K562 (cell line): Measurements from ENCODE around the gene LRP6. TPM values are rescaled to one million over a fixed set of nuclear protein-coding genes. Genes with fewer than 3 reads are reported as not detected.

Experiments
- ATAC-seq: fragments of 200-7000 bp; cut with Tn5 transposase; 3 replicates; pipeline ENCODE4 v1.9.1; 2020; ENCODE audit warnings: moderate library complexity
- BruUV-seq: library from RNA; stranded (reverse); fragments of 400-500 nt; replicated peaks from 2 replicates; lab custom pipeline; 2021; lab: Mats Ljungman, UMichigan
- CTCF ChIA-PET: fragments of 300-600 bp; formaldehyde crosslinking; extraction: SDS; loops from one replicate; lab custom pipeline; 2021; ENCODE audit warnings: low intra/inter-chr PET ratio; lab: Yijun Ruan, JAX
- POLR2A ChIA-PET: fragments of 300-600, 350-650 bp; sonication (Branson Sonifier 250); formaldehyde crosslinking; extraction: SDS; loops from one replicate; lab custom pipeline; 2021; ENCODE audit warnings: antibody characterized with exemption, inconsistent platforms; lab: Yijun Ruan, JAX
- DNase-seq, 4 experiments: peaks; one replicate each; pipeline versions ENCODE4 v3.0.0 to v3.0.0-alpha.2; 2011 to 2018; ENCODE audit warnings: low spot score in 3 of 4, mixed read lengths in 3 of 4; ENCODE audit errors: extremely low read depth in 1 of 4
- FAIRE-seq: peaks from 2 replicates; lab custom pipeline; 2011; peaks lifted over from hg19 to GRCh38; lab: Jason Lieb, UNC
- H2AFZ ChIP-seq: 2 replicates; pipeline ENCODE4 v1.6.0; 2011; ENCODE audit warnings: low read depth, low read length, control low read depth, inconsistent platforms
- H3K27ac ChIP-seq: fragments of 200-600 bp; 3 replicates; pipeline ENCODE4 v1.8.0; 2011; ENCODE audit warnings: low read depth, mild to moderate bottlenecking, control low read depth, inconsistent platforms, low read length, moderate library complexity, mixed read lengths; ENCODE audit errors: extremely low read depth
- H3K27me3 ChIP-seq, 2 experiments: fragments of 300-600 bp in 1 of 2; 2 replicates in 1 of 2; 3 replicates in 1 of 2; pipeline versions ENCODE4 v1.6.0 to v1.8.0; 2011; ENCODE audit warnings: inconsistent platforms in 2 of 2, low read length in 2 of 2, mild to moderate bottlenecking in 1 of 2, mixed read lengths in 1 of 2, moderate library complexity in 1 of 2; ENCODE audit not compliant: control insufficient read depth in 2 of 2, insufficient read depth in 2 of 2
- H3K36me3 ChIP-seq: fragments of 300-600 bp; 3 replicates; pipeline ENCODE4 v1.8.0; 2011; ENCODE audit warnings: mild to moderate bottlenecking, low read length, inconsistent platforms; ENCODE audit not compliant: control insufficient read depth, insufficient read depth
- H3K4me1 ChIP-seq, 2 experiments: fragments of 200-600 bp in 1 of 2; replicated peaks in 1 of 2; 2 replicates in 1 of 2; 3 replicates in 1 of 2; pipeline versions ENCODE4 v1.5.1 to v1.8.0; 2011; ENCODE audit warnings: inconsistent platforms in 2 of 2, low read length in 2 of 2, mild to moderate bottlenecking in 1 of 2, mixed read lengths in 1 of 2, moderate library complexity in 1 of 2; ENCODE audit not compliant: control insufficient read depth in 2 of 2, insufficient read depth in 2 of 2
- H3K4me2 ChIP-seq: 2 replicates; pipeline ENCODE4 v1.6.1; 2011; ENCODE audit warnings: low read length, control low read depth, inconsistent platforms, mixed read lengths; ENCODE audit not compliant: insufficient read depth
- H3K4me3 ChIP-seq: fragments of 200-600 bp; sonication (generic), shearing (Covaris generic); 2 replicates; pipeline ENCODE4 v1.5.1; 2016; ENCODE audit warnings: control low read depth, inconsistent platforms
- H3K79me2 ChIP-seq: fragments of 200-600 bp; 3 replicates; pipeline ENCODE4 v1.8.0; 2011; ENCODE audit warnings: low read length, inconsistent platforms; ENCODE audit not compliant: control insufficient read depth, insufficient read depth
- H3K9ac ChIP-seq, 2 experiments: 2 replicates each; pipeline versions ENCODE4 v1.6.0 to v1.6.1; 2011; ENCODE audit warnings: low read depth in 2 of 2, low read length in 2 of 2, control low read depth in 1 of 2, inconsistent platforms in 1 of 2, mild to moderate bottlenecking in 1 of 2, mixed read lengths in 1 of 2; ENCODE audit not compliant: insufficient read depth in 1 of 2
- H3K9me1 ChIP-seq: one replicate; pipeline ENCODE4 v1.6.0; 2011; ENCODE audit warnings: inconsistent platforms, mild to moderate bottlenecking, low read length, moderate library complexity; ENCODE audit not compliant: control insufficient read depth, insufficient read depth
- H3K9me3 ChIP-seq: replicated peaks from 2 replicates; pipeline ENCODE4 v1.5.1; 2011; ENCODE audit warnings: low read depth, low read length, inconsistent platforms; ENCODE audit not compliant: control insufficient read depth, insufficient read depth
- H4K20me1 ChIP-seq: replicated peaks from 2 replicates; pipeline ENCODE4 v1.6.1; 2011; ENCODE audit warnings: low read length, inconsistent platforms, mixed read lengths; ENCODE audit not compliant: control insufficient read depth, insufficient read depth
- BCLAF1 ChIP-seq, 2 experiments: fragments of 450-650 bp in 1 of 2; IDR thresholded peaks; 2 replicates each; pipeline ENCODE4 v1.6.1; 2011 to 2017; ENCODE audit warnings: low read depth in 2 of 2, antibody characterized with exemption in 1 of 2, borderline replicate concordance in 1 of 2, low read length in 1 of 2, mild to moderate bottlenecking in 1 of 2, mixed read lengths in 1 of 2; ENCODE audit not compliant: control insufficient read depth in 1 of 2
- ERF ChIP-seq: fragments of 450-650 bp; formaldehyde crosslinking; IDR thresholded peaks from 2 replicates; pipeline ENCODE4 v1.4.0; 2020; ENCODE audit warnings: mild to moderate bottlenecking, mixed read lengths
- HDGF ChIP-seq: fragments of 450-650 bp; IDR thresholded peaks from 2 replicates; pipeline ENCODE4 v1.6.1; 2016
- MAZ ChIP-seq, 2 experiments: fragments of 450-650 bp in 1 of 2; sonication (generic) in 1 of 2; formaldehyde crosslinking; IDR thresholded peaks in 1 of 2; conservative IDR thresholded peaks in 1 of 2; 2 replicates each; pipeline versions ENCODE4 v1.4.0 to v1.5.0; 2020; ENCODE audit warnings: mild to moderate bottlenecking in 1 of 2, missing genetic modification reagents in 1 of 2
- MCM7 ChIP-seq, 2 experiments: fragments of 450-650 bp; IDR thresholded peaks; 2 replicates each; pipeline ENCODE4 v1.6.1; 2016 to 2018
- NCOA4 ChIP-seq: fragments of 450-650 bp; IDR thresholded peaks from 2 replicates; pipeline ENCODE4 v1.6.1; 2018; ENCODE audit warnings: mild to moderate bottlenecking; ENCODE audit not compliant: partially characterized antibody
- NFIX ChIP-seq: fragments of 250-450 bp; sonication (Bioruptor Pico); IDR thresholded peaks from 2 replicates; pipeline ENCODE4 v1.4.0; 2020; ENCODE audit warnings: low read depth, mild to moderate bottlenecking, moderate library complexity
- OTX1 ChIP-seq: fragments of 450-650 bp; formaldehyde crosslinking; IDR thresholded peaks from 2 replicates; pipeline ENCODE4 v1.4.0; 2022; ENCODE audit warnings: mild to moderate bottlenecking
- PHB ChIP-seq: fragments of 250-450 bp; sonication (Bioruptor Pico); IDR thresholded peaks from 2 replicates; pipeline ENCODE4 v1.5.0; 2021
- SUPT5H ChIP-seq: fragments of 450-650 bp; IDR thresholded peaks from 2 replicates; pipeline ENCODE4 v1.6.1; 2016
- TAL1 ChIP-seq: fragments of 450-650 bp; IDR thresholded peaks from 2 replicates; pipeline ENCODE4 v1.6.1; 2016; ENCODE audit warnings: mild to moderate bottlenecking
- TCF7L2 ChIP-seq: fragments of 150-350 bp; IDR thresholded peaks from 2 replicates; pipeline ENCODE4 v1.6.1; 2016; ENCODE audit warnings: low read depth, mild to moderate bottlenecking, low read length, moderate library complexity
- ZNF583 ChIP-seq: fragments of 250-450 bp; sonication (Bioruptor Pico); IDR thresholded peaks from 2 replicates; pipeline ENCODE4 v1.4.0; 2020
- ZNF764 ChIP-seq: fragments of 250-450 bp; sonication (Bioruptor Pico); IDR thresholded peaks from 2 replicates; pipeline ENCODE4 v1.4.0; 2020; ENCODE audit warnings: low read depth, mild to moderate bottlenecking, moderate library complexity
- WGBS: fragments of 100-300 bp; shearing (Covaris generic); methylation state at CpG from one replicate; pipeline ENCODE4 v1.1.6; 2016; ENCODE audit warnings: low coverage, mixed read lengths; ENCODE audit not compliant: insufficient coverage; ENCODE audit errors: missing lambda C conversion rate; 5-methylcytosine and 5-hydroxymethylcytosine counted together
- in situ Hi-C: fragments of 300-500 bp; cut with MboI; formaldehyde crosslinking; loops from 4 replicates; pipeline ENCODE4 v1.15.0; 2018; ENCODE audit warnings: inconsistent platforms, mixed read lengths
- intact Hi-C: fragments of 100-400 bp; cut with micrococcal nuclease; formaldehyde crosslinking; loops from 2 replicates; pipeline ENCODE4 v1.14.2; 2022
- polyA plus RNA-seq, 8 experiments: library from polyadenylated mRNA; depleted of rRNA in 4 of 8; stranded (reverse) in 5 of 8; unstranded in 3 of 8; fragments of >200 nt; fragmentation: Nextera tagmentation in 2 of 8; fragmentation: Illumina TruSeq in 1 of 8; extraction: Ambion mirVana in 2 of 8; extraction: Trizol in 1 of 8; gene quantifications; 2 replicates each; pipeline versions ENCODE4 v1.2.1 to v1.2.3, GENCODE V29; 2011 to 2014; ENCODE audit warnings: inconsistent platforms in 1 of 8, missing spikeins in 1 of 8
- total RNA-seq, 7 experiments: library from RNA; depleted of rRNA in 6 of 7; stranded (reverse); fragments of >200 nt in 6 of 7; fragmentation: Illumina TruSeq in 2 of 7; extraction: Trizol in 2 of 7; gene quantifications; 2 replicates each; pipeline versions ENCODE4 v1.2.1 to v1.2.3, GENCODE V29; 2011 to 2021; ENCODE audit warnings: low replicate concordance in 1 of 7

Gene LRP6
- total and polyA plus RNA-seq, 9 of the 15 experiments (the other 6 are each of a cell fraction or from before 2014, with no cell fraction given) = 3.0 to 17.0 (median 10.8) TPM

DNA sequence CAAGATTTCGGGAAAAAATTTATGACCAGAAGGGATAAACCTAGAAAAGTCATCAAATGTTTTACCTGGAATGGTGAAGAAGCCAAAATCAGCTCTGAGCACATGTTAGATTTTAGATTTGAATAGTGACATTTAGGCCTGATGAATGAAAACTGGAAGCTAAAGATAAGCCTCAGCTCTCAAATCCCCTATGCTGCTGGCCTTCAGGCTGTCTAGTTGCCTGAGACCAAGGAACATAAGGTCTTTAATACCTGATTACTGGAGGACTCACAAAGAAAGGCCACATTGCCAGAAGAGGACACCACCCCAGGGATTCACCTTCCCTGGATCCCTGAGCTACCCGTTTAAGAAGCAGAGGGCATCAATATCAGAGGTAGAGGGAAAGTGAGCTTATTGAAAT lies 139.5 kb downstream of the LRP6 start (continued):
- TF ChIP-seq TAL1 = peak; percentile 75

DNA sequence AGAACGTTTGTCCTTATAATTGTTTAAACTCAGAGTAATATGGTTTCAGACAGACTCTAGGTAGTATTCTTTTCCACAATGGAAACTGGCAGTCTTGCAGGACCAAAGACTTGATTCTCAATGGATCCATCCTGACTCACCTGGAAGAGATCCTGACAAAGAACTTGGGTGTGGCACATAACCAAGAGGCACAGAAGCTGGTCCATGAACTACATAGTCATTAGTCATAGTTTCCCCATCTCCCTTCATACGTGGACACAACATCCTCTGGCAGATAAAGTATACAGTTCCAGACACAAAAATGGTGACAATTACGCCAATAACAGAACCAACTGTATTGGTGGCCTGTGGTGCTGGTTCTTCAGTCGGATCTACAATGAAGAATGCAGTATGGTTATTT lies 140.3 kb downstream of the LRP6 start:
- no peak for FAIRE-seq
- no TSS peak for BruUV-seq
- WGBS = 66% methylated on average over 4 of the region's 4 CpGs
- Histone ChIP-seq H4K20me1 (peaks cover 4% of the 10 kb centered on the region; the same call in 1 of the 2 replicates), H3K27me3 (no peaks in the 10 kb centered on the region), H3K36me3 (peaks cover 57% of the 10 kb centered on the region; the same call in 2 of the 3 replicates), H3K9me3 (no peaks in the 10 kb centered on the region), H3K4me1 (peaks cover 0 to 6% of the 10 kb centered on the region in 2 experiments; a peak in 1 of 5 replicates), H3K4me2 (no peak overlapping the region), H3K4me3 (no peak overlapping the region), H3K27ac (no peak overlapping the region), H3K79me2 (no peaks in the 10 kb centered on the region), H2AFZ (no peak overlapping the region), H3K9ac (no peak overlapping the region), H3K9me1 (no peaks in the 10 kb centered on the region)
- in situ Hi-C loops = no loop called here
- no peak for ATAC-seq
- ChIA-PET CTCF (no interaction called here), POLR2A (interaction anchor here (0.6 kb wide), 2 partner anchors 19 to 172 kb away, joined by 4 to 6 read pairs; no protein-coding TSS in a partner anchor)
- DNase-seq = no peak
- TF ChIP-seq ZNF764 (CRISPR knock-in tag) (no peak), NCOA4 (no peak), ZNF583 (CRISPR knock-in tag) (no peak), NFIX (CRISPR knock-in tag) (no peak), BCLAF1 (IDR thresholded peaks at IDR 0.05; ENCODE audit: borderline replicate concordance in 1 of 2, control insufficient read depth in 1 of 2, low read depth in 2 of 2, low read length in 1 of 2) (no peak), TCF7L2 (no peak), PHB (CRISPR knock-in tag) (no peak), ERF (CRISPR knock-in tag) (no peak), MCM7 (IDR thresholded peaks at IDR 0.05) (no peak), SUPT5H (no peak), OTX1 (no peak), HDGF (no peak), MAZ (CRISPR knock-in tag; conservative IDR thresholded peaks at IDR 0.05 in 1 of 2, IDR thresholded peaks at IDR 0.05 in 1 of 2) (no peak)
- intact Hi-C loops = no loop called here
